ENCODE results near the gene PAX4.

Gene PAX4

GRCh38 chr7:127584648-127585043 lies 33.3 kb downstream of the PAX4 start:
- TF ChIP-seq YY1 (IDR thresholded peaks at IDR 0.05; ENCODE audit: low read depth) (no peak), ZBTB7A (IDR thresholded peaks at IDR 0.05; ENCODE audit: low read depth) (no peak), TAF1 (IDR thresholded peaks at IDR 0.05; ENCODE audit: low read depth) (no peak), CEBPB (IDR thresholded peaks at IDR 0.05) (no peak), TCF12 (IDR thresholded peaks at IDR 0.05; ENCODE audit: low read depth) (no peak), EP300 (IDR thresholded peaks at IDR 0.05; ENCODE audit: borderline replicate concordance) (no peak)
- TF ChIP-seq, protein P1, sequence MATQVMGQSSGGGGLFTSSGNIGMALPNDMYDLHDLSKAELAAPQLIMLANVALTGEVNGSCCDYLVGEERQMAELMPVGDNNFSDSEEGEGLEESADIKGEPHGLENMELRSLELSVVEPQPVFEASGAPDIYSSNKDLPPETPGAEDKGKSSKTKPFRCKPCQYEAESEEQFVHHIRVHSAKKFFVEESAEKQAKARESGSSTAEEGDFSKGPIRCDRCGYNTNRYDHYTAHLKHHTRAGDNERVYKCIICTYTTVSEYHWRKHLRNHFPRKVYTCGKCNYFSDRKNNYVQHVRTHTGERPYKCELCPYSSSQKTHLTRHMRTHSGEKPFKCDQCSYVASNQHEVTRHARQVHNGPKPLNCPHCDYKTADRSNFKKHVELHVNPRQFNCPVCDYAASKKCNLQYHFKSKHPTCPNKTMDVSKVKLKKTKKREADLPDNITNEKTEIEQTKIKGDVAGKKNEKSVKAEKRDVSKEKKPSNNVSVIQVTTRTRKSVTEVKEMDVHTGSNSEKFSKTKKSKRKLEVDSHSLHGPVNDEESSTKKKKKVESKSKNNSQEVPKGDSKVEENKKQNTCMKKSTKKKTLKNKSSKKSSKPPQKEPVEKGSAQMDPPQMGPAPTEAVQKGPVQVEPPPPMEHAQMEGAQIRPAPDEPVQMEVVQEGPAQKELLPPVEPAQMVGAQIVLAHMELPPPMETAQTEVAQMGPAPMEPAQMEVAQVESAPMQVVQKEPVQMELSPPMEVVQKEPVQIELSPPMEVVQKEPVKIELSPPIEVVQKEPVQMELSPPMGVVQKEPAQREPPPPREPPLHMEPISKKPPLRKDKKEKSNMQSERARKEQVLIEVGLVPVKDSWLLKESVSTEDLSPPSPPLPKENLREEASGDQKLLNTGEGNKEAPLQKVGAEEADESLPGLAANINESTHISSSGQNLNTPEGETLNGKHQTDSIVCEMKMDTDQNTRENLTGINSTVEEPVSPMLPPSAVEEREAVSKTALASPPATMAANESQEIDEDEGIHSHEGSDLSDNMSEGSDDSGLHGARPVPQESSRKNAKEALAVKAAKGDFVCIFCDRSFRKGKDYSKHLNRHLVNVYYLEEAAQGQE (IDR thresholded peaks at IDR 0.05; ENCODE audit: low read depth) = no peak
- TF ChIP-seq, protein P2, sequence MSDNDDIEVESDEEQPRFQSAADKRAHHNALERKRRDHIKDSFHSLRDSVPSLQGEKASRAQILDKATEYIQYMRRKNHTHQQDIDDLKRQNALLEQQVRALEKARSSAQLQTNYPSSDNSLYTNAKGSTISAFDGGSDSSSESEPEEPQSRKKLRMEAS (IDR thresholded peaks at IDR 0.05) = no peak

DNA sequence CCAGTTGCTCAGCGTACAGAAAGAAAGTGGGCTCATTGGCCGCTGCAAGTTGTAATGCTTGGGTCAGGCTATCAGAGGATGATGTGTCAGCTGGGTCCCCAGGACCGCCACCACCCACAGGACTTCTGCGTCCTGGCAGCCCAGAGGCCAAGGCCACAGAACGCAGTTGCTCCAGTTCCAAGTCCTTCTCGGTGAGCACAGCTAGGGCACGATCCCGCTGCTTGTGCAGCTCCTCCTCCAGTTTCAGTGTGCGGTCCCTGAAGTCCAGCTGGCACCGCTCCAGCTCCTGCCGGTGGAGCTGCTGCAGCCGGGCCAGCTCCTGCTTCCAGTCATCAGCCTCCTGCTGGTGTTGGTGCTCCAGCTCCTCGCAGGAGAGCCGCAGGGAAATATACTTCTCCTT lies 35.6 kb downstream of the PAX4 start:
- TF ChIP-seq CREB1 (IDR thresholded peaks at IDR 0.05; ENCODE audit: low read depth) (no peak), YY1 (IDR thresholded peaks at IDR 0.05; ENCODE audit: low read depth) (no peak), NFIC (IDR thresholded peaks at IDR 0.05) (no peak), RAD21 (IDR thresholded peaks at IDR 0.05; ENCODE audit: low read depth) (no peak)

DNA sequence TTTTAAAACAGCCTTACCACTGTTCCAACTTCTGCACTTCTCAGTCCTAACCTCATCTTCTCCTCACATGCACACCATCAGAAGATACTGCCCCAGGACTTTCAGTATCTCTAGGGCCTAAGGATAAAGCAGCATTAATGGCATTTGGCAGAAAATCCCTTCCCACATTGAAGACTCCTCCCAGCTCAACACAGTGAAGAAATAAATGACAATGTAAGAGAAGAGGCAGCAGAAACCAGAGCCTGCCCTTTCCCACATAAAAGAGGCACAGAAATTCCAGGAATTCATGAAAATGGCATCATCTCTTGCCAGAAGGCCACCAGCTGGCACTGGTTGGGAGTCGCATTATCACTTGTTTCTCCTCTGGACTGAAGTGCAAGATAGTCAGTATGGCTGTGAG lies 36.2 kb downstream of the PAX4 start:
- no peak for TF ChIP-seq YY1 (IDR thresholded peaks at IDR 0.05; ENCODE audit: low read depth)
- TF ChIP-seq, protein P1 (IDR thresholded peaks at IDR 0.05; ENCODE audit: low read depth) = no peak
- TF ChIP-seq, protein P3, sequence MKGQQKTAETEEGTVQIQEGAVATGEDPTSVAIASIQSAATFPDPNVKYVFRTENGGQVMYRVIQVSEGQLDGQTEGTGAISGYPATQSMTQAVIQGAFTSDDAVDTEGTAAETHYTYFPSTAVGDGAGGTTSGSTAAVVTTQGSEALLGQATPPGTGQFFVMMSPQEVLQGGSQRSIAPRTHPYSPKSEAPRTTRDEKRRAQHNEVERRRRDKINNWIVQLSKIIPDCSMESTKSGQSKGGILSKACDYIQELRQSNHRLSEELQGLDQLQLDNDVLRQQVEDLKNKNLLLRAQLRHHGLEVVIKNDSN (IDR thresholded peaks at IDR 0.05) = no peak
- no peak for TF ChIP-seq TEAD4 (IDR thresholded peaks at IDR 0.05)

- TF ChIP-seq ZBTB7A (IDR thresholded peaks at IDR 0.05; ENCODE audit: low read depth) (no peak), TCF12 (IDR thresholded peaks at IDR 0.05; ENCODE audit: low read depth) (no peak), TEAD4 (IDR thresholded peaks at IDR 0.05) (no peak), RAD21 (IDR thresholded peaks at IDR 0.05; ENCODE audit: low read depth) (no peak), FOXM1 (IDR thresholded peaks at IDR 0.05; ENCODE audit: borderline replicate concordance, low read depth) (no peak), CEBPB (IDR thresholded peaks at IDR 0.05) (no peak), CREB1 (IDR thresholded peaks at IDR 0.05; ENCODE audit: low read depth) (no peak), EGR1 (IDR thresholded peaks at IDR 0.05) (no peak), TAF1 (IDR thresholded peaks at IDR 0.05; ENCODE audit: low read depth) (no peak), YY1 (IDR thresholded peaks at IDR 0.05; ENCODE audit: low read depth) (no peak), EP300 (IDR thresholded peaks at IDR 0.05; ENCODE audit: borderline replicate concordance) (no peak), NFIC (IDR thresholded peaks at IDR 0.05) (no peak)
- TF ChIP-seq, protein P1 (IDR thresholded peaks at IDR 0.05; ENCODE audit: low read depth) = no peak
- TF ChIP-seq, protein P2 (IDR thresholded peaks at IDR 0.05) = no peak
- TF ChIP-seq, protein P3 (IDR thresholded peaks at IDR 0.05) = no peak
These were observed 37.3 kb downstream of the PAX4 start for GRCh38 chr7:127580612-127581011.

DNA sequence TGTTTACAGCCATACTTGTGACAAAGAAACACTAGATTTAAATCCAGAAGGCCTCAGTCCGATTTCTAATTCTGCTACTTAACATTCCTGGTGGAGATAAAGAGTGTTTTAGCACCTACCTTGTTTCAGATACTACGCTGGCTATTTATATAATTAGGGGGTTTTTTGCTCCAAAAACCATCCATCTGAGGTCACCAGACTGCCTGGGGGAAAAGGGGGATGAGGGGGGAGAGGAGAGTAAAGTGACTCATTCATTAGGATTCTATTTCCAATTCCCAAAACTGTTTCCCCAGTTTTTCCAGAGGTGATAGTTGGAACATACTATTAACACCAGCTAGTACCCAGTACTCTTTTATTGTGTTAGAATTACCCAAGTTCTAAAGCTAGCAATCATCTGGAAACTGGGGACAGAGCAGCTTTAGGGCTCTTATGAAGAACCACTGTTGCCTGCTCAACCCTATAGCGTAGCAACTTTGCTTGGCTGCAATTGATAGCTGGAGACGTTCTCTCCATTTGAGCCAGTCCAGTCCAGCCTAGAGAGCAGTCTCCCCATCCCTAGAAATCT lies 39.1 kb downstream of the PAX4 start:
- TF ChIP-seq FOXM1 (IDR thresholded peaks at IDR 0.05; ENCODE audit: borderline replicate concordance, low read depth) = no peak
- no peak for TF ChIP-seq TCF12 (IDR thresholded peaks at IDR 0.05; ENCODE audit: low read depth)
- TF ChIP-seq, protein P3 (IDR thresholded peaks at IDR 0.05) = no peak
- no peak for TF ChIP-seq CEBPB (IDR thresholded peaks at IDR 0.05)
- TF ChIP-seq YY1 (IDR thresholded peaks at IDR 0.05; ENCODE audit: low read depth) = no peak
- TF ChIP-seq, protein P2 (IDR thresholded peaks at IDR 0.05) = no peak
- no peak for TF ChIP-seq RAD21 (IDR thresholded peaks at IDR 0.05; ENCODE audit: low read depth)
- TF ChIP-seq EGR1 (IDR thresholded peaks at IDR 0.05) = no peak
- TF ChIP-seq TAF1 (IDR thresholded peaks at IDR 0.05; ENCODE audit: low read depth) = no peak
- TF ChIP-seq TEAD4 (IDR thresholded peaks at IDR 0.05) = no peak
- TF ChIP-seq, protein P1 (IDR thresholded peaks at IDR 0.05; ENCODE audit: low read depth) = no peak
- TF ChIP-seq CREB1 (IDR thresholded peaks at IDR 0.05; ENCODE audit: low read depth) = no peak
- no peak for TF ChIP-seq ZBTB7A (IDR thresholded peaks at IDR 0.05; ENCODE audit: low read depth)
- TF ChIP-seq EP300 (IDR thresholded peaks at IDR 0.05; ENCODE audit: borderline replicate concordance) = no peak
